WTC11 (cell line): ENCODE data around the gene RSPH1.

ENCODE experiments used
- ETV6 ChIP-seq: sonication (generic); formaldehyde crosslinking; IDR thresholded peaks from 2 replicates; pipeline ENCODE4 v1.8.1; 2022; ENCODE audit warnings: mild to moderate bottlenecking, missing genetic modification reagents
- NFE2L1 ChIP-seq: sonication (generic); formaldehyde crosslinking; IDR thresholded peaks from 2 replicates; pipeline ENCODE4 v1.8.1; 2023; ENCODE audit warnings: missing genetic modification reagents
- SMAD3 ChIP-seq: sonication (generic); formaldehyde crosslinking; IDR thresholded peaks from 2 replicates; pipeline ENCODE4 v1.8.0; 2022; ENCODE audit warnings: missing genetic modification reagents, mild to moderate bottlenecking, borderline replicate concordance
- SMAD4 ChIP-seq: sonication (generic); formaldehyde crosslinking; IDR thresholded peaks from 2 replicates; pipeline ENCODE4 v1.8.0; 2022; ENCODE audit warnings: mild to moderate bottlenecking, missing genetic modification reagents
- ZNF138 ChIP-seq: sonication (generic); formaldehyde crosslinking; conservative IDR thresholded peaks from 2 replicates; pipeline ENCODE4 v1.8.1; 2022; ENCODE audit warnings: mild to moderate bottlenecking, moderate library complexity, missing genetic modification reagents
- TF ChIP-seq, protein P1 (sequence below): fragments of 200-600 bp; IDR thresholded peaks from 2 replicates; pipeline ENCODE4 v1.8.0; 2022; ENCODE audit warnings: antibody characterized with exemption
- TF ChIP-seq, protein P2 (sequence below): sonication (generic); formaldehyde crosslinking; IDR thresholded peaks from 2 replicates; pipeline ENCODE4 v1.8.0; 2022; ENCODE audit warnings: mild to moderate bottlenecking, missing genetic modification reagents
- TF ChIP-seq, protein P3 (sequence below): sonication (generic); formaldehyde crosslinking; IDR thresholded peaks from 2 replicates; pipeline ENCODE4 v1.8.0; 2022; ENCODE audit warnings: mild to moderate bottlenecking, missing genetic modification reagents
- TF ChIP-seq, protein P4 (sequence below): sonication (generic); formaldehyde crosslinking; IDR thresholded peaks from 2 replicates; pipeline ENCODE4 v1.8.0; 2023; ENCODE audit warnings: missing genetic modification reagents
- TF ChIP-seq, protein P5 (sequence below): sonication (generic); formaldehyde crosslinking; IDR thresholded peaks from 2 replicates; pipeline ENCODE4 v1.8.1; 2023; ENCODE audit warnings: mild to moderate bottlenecking, missing genetic modification reagents, moderate library complexity

DNA sequence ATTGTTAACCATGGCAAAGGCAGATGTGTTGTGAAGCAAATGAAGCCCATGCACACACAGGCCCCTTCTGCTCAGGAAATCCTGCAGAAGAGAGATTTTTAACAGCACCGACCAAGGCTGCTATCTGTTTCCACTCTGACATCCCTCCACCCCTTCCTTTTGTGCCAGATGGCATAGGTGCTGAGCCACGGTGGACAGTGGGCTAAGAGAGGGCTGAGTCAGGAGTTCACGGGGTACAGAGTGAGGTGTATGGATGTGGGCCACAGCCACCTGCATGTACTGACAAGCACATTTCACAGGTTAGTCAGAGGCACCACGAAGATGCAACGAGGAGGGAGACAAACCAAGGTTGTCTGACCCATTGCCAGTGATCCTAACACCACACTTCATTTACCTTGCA lies 9.5 kb downstream of the RSPH1 start:
- TF ChIP-seq, protein P1, sequence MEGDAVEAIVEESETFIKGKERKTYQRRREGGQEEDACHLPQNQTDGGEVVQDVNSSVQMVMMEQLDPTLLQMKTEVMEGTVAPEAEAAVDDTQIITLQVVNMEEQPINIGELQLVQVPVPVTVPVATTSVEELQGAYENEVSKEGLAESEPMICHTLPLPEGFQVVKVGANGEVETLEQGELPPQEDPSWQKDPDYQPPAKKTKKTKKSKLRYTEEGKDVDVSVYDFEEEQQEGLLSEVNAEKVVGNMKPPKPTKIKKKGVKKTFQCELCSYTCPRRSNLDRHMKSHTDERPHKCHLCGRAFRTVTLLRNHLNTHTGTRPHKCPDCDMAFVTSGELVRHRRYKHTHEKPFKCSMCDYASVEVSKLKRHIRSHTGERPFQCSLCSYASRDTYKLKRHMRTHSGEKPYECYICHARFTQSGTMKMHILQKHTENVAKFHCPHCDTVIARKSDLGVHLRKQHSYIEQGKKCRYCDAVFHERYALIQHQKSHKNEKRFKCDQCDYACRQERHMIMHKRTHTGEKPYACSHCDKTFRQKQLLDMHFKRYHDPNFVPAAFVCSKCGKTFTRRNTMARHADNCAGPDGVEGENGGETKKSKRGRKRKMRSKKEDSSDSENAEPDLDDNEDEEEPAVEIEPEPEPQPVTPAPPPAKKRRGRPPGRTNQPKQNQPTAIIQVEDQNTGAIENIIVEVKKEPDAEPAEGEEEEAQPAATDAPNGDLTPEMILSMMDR = no peak
- TF ChIP-seq, protein P2, sequence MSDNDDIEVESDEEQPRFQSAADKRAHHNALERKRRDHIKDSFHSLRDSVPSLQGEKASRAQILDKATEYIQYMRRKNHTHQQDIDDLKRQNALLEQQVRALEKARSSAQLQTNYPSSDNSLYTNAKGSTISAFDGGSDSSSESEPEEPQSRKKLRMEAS = no peak
- TF ChIP-seq SMAD4 (CRISPR knock-in tag) = no peak
- TF ChIP-seq SMAD3 (CRISPR knock-in tag) = no peak
- TF ChIP-seq, protein P3, sequence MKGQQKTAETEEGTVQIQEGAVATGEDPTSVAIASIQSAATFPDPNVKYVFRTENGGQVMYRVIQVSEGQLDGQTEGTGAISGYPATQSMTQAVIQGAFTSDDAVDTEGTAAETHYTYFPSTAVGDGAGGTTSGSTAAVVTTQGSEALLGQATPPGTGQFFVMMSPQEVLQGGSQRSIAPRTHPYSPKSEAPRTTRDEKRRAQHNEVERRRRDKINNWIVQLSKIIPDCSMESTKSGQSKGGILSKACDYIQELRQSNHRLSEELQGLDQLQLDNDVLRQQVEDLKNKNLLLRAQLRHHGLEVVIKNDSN (CRISPR knock-in tag) = no peak
- TF ChIP-seq, protein P4, sequence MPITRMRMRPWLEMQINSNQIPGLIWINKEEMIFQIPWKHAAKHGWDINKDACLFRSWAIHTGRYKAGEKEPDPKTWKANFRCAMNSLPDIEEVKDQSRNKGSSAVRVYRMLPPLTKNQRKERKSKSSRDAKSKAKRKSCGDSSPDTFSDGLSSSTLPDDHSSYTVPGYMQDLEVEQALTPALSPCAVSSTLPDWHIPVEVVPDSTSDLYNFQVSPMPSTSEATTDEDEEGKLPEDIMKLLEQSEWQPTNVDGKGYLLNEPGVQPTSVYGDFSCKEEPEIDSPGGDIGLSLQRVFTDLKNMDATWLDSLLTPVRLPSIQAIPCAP (CRISPR knock-in tag) = no peak
- TF ChIP-seq ZNF138 (CRISPR knock-in tag) = no peak
- TF ChIP-seq, protein P5, sequence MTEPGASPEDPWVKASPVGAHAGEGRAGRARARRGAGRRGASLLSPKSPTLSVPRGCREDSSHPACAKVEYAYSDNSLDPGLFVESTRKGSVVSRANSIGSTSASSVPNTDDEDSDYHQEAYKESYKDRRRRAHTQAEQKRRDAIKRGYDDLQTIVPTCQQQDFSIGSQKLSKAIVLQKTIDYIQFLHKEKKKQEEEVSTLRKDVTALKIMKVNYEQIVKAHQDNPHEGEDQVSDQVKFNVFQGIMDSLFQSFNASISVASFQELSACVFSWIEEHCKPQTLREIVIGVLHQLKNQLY (CRISPR knock-in tag) = no peak
- TF ChIP-seq NFE2L1 = no peak
- TF ChIP-seq ETV6 (CRISPR knock-in tag) = no peak
